ENCODE data around the gene IARS1. TPM values are rescaled to one million over a fixed set of nuclear protein-coding genes. Genes with fewer than 3 reads are reported as not detected.

The IARS1 gene
- total and polyA plus RNA-seq, 2 of the 13 experiments (the other 11 are each of a cell fraction or from before 2014, with no cell fraction given) = 55.9 to 185 TPM

GRCh38 chr9:92247981-92248380 lies 45.5 kb downstream of the IARS1 start (continued):
- TF ChIP-seq PAXIP1 (CRISPR knock-in tag; conservative IDR thresholded peaks at IDR 0.05) (peak; percentile 52; the same call in 1 of the 2 replicates), ZMYM2 (CRISPR knock-in tag; IDR thresholded peaks at IDR 0.05) (no peak), UBTF (CRISPR knock-in tag; IDR thresholded peaks at IDR 0.05) (no peak), ZBTB26 (CRISPR knock-in tag; IDR thresholded peaks at IDR 0.05; ENCODE audit: borderline replicate concordance) (no peak), ZNF44 (CRISPR knock-in tag; IDR thresholded peaks at IDR 0.05) (no peak), ZNF691 (CRISPR knock-in tag; IDR thresholded peaks at IDR 0.05; ENCODE audit: borderline replicate concordance, low read depth) (no peak), SCMH1 (CRISPR knock-in tag; IDR thresholded peaks at IDR 0.05; ENCODE audit: borderline replicate concordance) (no peak), NCOR1 (IDR thresholded peaks at IDR 0.05; ENCODE audit: borderline replicate concordance, low read length) (no peak), DNMT1 (CRISPR knock-in tag; IDR thresholded peaks at IDR 0.05) (no peak), SAP130 (CRISPR knock-in tag; IDR thresholded peaks at IDR 0.05; ENCODE audit: low read depth) (peak; percentile 51), ADNP (CRISPR knock-in tag; IDR thresholded peaks at IDR 0.05) (no peak), ZBTB1 (CRISPR knock-in tag; IDR thresholded peaks at IDR 0.05; ENCODE audit: borderline replicate concordance) (no peak), ZNF75D (CRISPR knock-in tag; IDR thresholded peaks at IDR 0.05; ENCODE audit: borderline replicate concordance) (no peak), ZNF790 (CRISPR knock-in tag; IDR thresholded peaks at IDR 0.05; ENCODE audit: borderline replicate concordance) (no peak), RFXANK (CRISPR knock-in tag; IDR thresholded peaks at IDR 0.05) (no peak), TIGD3 (CRISPR knock-in tag; IDR thresholded peaks at IDR 0.05; ENCODE audit: borderline replicate concordance) (no peak), ZBTB7A (CRISPR knock-in tag; IDR thresholded peaks at IDR 0.05) (no peak), ATM (IDR thresholded peaks at IDR 0.05; ENCODE audit: borderline replicate concordance) (no peak)
